Activated CD4-positive, CD25-positive, alpha-beta regulatory T cell treated with anti-CD3 and anti-CD28 coated beads, Interleukin-2, amount 50 U/mL, for 72 hours (primary cell): ENCODE results near the gene MARK4.
A peak's percentile ranks its signal among the peaks of the same experiment; 100 is the strongest.
"Not testable (repeated sequence)": the region's sequence is repeated elsewhere in the genome, so short reads cannot be mapped to it uniquely, and the experiment has no call there.

Source experiments
- DNase-seq: peaks from one replicate; pipeline ENCODE4 v3.0.0; 2021

The MARK4 gene

GRCh38 chr19:45306518-45307027 lies 55.5 kb downstream of the MARK4 start:
- DNase-seq = no peak

GRCh38 chr19:45307361-45307760 lies 56.3 kb downstream of the MARK4 start:
- DNase-seq = no peak

DNA sequence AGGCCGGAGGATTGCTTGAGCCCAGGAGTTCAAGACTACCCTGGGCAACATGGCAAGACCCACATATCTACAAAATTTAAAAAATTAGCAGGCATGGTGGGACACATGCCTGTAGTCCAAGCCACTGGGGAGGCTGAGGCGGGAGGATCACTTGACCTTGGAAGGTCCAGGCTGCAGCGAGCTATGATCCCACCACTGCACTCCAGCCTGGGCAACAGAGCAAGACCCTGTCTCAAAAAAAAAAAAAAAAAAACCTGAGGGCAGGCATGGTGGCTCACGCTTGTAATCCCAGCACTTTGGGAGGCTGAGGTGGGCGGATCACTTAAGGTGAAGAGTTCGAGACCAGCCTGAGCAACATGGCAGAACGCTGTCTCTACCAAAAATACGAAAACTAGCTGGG lies 58.3 kb downstream of the MARK4 start:
- DNase-seq = not testable (repeated sequence)

- DNase-seq = no peak
Observed at GRCh38 chr19:45311621-45312020, 60.5 kb downstream of the MARK4 start.

DNA sequence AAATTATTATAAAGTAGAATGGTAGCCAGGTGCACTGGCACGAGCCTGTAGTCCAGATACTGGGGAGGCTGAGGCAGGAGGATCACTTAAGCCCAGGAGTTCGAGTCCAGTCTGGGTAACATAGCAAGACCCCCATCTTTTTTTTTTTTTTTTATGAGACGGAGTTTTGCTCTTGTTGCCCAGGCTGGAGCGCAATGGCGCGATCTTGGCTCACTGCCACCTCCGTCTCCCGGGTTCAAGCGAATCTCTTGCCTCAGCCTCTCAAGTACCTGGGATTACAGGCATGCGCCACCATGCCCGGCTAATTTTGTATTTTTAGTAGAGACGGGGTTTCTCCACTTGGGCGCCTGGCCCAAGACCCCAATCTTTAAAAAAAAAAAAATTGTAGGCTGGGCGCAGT lies 61.2 kb downstream of the MARK4 start:
- not testable (repeated sequence) for DNase-seq

GRCh38 chr19:45314708-45315245 lies 63.7 kb downstream of the MARK4 start:
- DNase-seq = no peak

- no peak for DNase-seq
Observed at GRCh38 chr19:45315304-45315703, 64.2 kb downstream of the MARK4 start.

DNA sequence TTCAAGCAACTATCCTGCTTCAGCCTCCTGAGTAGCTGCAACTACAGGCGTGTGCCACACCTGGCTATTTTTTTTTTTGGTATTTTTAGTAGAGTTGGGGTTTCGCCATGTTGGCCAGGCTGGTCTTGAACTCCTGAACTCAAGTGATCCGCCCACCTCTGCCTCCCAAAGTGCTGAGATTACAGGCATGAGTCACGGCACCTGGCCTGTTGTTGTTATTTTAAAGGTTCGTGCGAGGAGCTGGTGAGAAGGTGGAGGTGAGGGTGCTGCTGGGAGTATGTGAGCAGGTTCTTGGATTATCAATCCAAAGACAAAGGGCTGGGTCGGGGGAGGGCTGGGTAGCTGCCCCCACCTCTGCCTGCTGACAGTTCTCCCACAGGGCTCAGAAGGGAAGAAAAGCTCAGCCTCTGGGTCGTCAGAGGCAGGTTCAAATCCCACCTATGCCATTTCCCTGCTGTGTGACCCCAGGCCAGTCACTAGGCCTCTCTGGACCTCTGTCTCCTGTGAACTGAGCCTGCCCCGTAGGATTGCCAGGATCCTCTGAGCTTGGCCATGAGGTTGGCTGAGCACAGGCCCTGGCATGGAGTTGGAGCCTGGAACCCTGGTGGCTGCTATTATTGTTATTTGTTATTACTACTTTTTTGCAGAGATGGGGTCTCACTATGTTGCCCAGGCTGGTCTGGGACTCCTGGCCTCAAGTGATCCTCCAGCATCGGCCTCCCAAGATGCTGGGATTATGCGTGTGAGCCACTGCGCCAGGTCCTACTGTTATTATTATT lies 70.1 kb downstream of the MARK4 start:
- no peak for DNase-seq

- no peak for DNase-seq
Observed at GRCh38 chr19:45321848-45322247, 70.8 kb downstream of the MARK4 start.

GRCh38 chr19:45322311-45322710 lies 71.2 kb downstream of the MARK4 start:
- DNase-seq = no peak

- DNase-seq = no peak
Observed at GRCh38 chr19:45322744-45323281, 71.7 kb downstream of the MARK4 start, which contains the start of gene CKM. Gene CKM (minus strand): TSS chr19:45322875. CDS start chr19:45319713, 3,162 bp downstream.

- no peak for DNase-seq
Observed at GRCh38 chr19:45323671-45324081, 72.6 kb downstream of the MARK4 start.

- no peak for DNase-seq
Observed at GRCh38 chr19:45324349-45324907, 73.4 kb downstream of the MARK4 start.

GRCh38 chr19:45327404-45328143 lies 76.5 kb downstream of the MARK4 start:
- no peak for DNase-seq

DNA sequence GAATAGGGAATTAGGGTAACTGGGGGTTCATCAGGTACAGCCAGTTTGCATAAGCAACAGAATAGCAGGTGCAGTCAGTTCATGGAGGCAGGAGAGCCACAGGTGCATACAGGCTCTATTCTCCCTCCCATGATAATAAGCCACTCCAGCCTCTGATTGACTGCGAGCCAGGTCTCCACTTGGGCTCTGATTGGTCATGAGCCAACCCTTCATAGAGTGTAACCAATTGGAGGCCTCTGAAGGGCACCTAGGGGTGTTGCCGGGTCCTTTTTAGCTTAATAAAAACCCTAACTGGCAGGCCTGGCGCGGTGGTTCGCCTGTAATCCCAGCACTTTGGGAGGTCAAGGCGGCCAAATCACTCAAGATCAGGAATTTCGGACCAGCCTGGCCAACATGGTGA lies 80.3 kb downstream of the MARK4 start:
- DNase-seq = no peak

DNA sequence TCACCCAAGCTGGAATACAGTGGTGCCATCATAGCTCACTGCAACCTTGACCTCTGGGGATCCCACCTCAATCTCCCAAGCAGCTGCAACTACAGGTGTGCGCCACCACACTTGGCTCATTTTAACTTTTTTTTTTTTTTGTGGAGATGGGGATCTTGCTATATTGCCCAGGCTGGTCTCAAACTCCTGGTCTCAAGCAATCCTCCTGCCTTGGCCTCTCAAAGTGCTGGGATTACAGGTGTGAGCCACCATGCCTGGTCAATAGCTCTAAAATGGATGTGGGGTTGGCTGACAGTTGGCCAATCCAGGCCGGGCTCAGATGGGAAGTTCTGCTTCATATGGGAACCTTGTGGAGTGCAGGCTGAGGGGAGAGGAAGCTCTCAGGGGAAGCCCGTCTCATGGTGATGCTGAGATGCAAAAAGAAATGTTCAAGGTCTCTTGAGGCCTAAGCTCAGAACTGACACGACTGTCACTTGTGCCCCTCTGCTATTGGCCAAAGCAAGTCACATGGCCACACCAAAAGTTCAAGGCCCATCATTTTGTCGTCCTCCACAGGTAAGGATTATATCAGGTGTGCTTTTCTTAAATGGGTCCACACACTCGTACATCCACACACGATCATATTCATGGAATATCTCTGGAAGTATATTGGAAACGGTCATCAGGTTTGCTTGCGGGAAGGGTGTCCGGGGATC lies 82.7 kb downstream of the MARK4 start:
- DNase-seq = no peak

GRCh38 chr19:45334881-45335280 lies 83.8 kb downstream of the MARK4 start:
- DNase-seq = not testable (repeated sequence)

GRCh38 chr19:45336696-45337251 lies 85.7 kb downstream of the MARK4 start:
- no peak for DNase-seq

DNA sequence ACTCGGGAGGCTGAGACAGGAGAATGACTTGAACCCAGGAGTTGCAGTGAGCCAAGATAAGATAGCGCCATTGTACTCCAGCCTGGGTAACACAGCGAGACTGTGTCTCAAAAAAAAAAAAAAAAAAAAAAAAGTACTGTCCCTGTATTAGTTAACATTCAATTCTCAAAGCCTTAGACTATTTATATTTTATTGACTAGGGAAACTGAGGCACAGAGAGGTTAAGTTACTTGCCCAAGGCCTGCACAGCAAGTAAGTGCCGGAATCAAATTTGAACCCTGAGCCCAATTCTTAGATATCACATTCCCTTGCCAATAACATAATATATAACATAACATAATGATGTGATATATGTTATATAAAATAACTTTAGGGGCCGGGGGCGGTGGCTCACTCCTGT lies 88.6 kb downstream of the MARK4 start:
- DNase-seq = no peak

DNA sequence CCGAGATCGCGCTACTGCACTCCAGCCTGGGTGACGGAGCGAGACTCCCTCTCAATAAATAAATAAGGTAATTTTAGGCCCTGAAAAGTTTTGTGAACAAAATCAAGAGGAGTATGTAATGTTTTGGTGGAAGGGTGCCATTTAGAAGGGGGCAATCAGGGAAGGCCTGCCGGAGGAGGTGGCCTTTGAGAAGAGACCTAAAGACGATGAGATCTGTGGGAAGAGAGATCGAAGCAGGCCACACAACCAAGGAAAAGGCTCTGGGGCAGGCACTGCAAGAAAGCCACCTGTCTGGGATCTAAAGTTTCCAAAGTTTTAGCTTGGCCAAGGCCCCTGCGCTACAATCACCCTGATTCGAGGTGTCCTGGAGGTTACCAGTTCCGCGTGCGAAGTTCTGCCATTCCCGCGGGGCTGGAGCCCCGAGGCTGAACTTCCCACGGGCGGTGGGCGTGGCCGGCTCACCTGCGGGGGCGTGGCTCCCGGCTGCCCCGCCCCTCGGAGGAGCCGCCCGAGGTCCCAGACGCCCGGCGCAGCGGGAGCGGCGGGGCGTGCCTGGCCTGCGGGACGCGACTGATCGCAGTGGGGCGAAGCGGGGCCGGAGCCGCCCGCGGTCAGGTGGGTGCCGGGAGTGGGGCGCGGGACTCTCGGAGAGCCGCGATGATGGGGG lies 89.3 kb downstream of the MARK4 start, which contains the start of gene KLC3:
Gene KLC3 (plus strand): TSS at position 519 of the 667 bp plus-strand sequence. CDS start 4,792 bp downstream, outside the sequence.
- peak; percentile 48 for DNase-seq

GRCh38 chr19:45340899-45341453 lies 89.9 kb downstream of the MARK4 start:
- no peak for DNase-seq
